TTC549 (cell line): ENCODE results near the gene NSG1.

Source experiments
- FAIRE-seq: peaks from 2 replicates; lab custom pipeline; 2012; peaks lifted over from hg19 to GRCh38; lab: Jason Lieb, UNC

Gene NSG1

DNA sequence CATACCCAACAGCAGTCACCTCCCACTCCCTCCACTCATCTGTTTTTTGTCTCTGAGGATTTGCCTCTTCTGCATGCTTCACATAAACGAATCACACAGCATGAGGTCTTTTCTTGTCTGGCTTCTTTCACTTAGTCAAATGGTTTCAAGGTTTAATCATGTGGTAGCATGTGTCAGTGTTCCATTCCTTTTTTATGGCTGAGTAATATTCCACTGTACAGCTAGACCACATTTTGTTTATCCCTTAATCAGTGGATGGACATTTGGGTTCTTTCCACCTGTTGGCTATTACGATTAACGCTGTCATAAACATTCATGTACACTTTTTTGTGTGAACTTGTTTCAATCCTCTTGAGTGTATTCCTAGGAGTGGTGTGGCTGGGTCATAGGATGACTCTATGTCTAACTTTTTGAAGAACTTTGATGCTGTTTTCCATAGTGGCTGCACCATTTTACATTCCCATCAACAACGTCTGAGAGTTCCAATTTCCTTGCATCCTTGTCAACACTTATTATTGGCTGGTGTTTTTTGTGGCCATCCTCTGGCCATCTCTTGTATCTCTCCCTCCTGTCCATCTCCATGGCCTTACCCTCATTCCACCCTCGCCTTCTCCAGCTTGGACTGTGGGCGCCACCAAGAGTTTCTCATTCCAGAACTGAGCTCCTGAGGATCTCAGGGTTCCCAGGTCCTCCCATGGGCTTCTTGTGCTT, 12.4 kb upstream of the NSG1 start:
- no peak for FAIRE-seq

- FAIRE-seq = no peak
Observed at GRCh38 chr4:4376074-4376473, 10.8 kb upstream of the NSG1 start.

DNA sequence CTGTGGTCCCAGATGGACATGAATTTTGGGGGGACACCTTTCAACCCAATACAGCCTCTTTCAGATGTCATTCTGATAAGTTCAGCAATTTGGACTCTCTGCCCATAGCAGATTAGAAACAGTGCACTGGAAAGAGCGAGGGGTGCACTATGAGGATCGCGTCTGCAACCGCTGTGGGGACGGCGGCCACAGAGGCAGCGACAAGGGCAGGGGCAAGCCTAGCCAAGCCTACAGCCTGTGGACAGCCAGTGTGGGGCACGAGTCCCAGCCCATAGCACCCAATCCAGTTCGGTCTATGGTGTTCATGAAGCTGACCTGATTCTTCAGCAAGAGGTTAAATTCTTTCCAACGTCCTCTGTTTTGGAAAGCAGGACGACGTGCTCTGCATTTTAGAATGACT, 9.7 kb upstream of the NSG1 start:
- FAIRE-seq = no peak

DNA sequence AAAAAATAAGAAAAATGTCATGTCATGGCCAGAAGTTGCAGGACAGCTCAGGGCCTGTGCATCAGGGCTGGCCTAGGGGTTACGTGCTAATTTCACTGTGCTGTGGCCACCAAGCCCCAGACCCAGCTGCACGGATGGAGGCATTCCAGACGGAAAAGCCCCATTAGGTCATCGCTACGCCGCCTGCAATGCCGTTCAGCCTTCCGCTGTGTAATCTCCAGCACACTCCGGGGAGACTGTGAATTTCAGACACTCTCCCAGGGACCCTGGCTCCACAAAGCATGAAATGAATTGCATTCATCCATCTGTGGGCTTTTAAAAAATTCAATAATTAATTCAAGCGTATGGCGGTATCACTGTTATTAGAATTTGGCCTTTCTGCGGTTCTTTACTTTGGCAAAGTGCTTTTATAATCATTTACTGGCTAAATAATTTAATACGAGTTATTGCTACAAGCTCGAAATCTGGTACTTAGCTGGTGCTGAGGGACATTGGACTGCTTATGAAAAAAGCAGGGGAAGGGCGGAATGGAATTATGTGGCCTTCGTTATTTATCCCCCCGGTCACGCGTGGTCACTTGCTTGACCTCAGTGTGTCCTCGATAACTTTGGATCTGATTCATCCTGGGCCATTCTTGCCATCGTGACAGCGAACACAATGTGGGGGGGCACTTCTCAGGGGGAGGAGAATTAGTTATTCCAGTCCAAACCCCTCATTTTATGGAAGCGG, 9.0 kb upstream of the NSG1 start:
- no peak for FAIRE-seq

GRCh38 chr4:4379540-4380087, 7.3 kb upstream of the NSG1 start:
- no peak for FAIRE-seq

- no peak for FAIRE-seq
Observed at GRCh38 chr4:4383085-4383484, 3.8 kb upstream of the NSG1 start.

DNA sequence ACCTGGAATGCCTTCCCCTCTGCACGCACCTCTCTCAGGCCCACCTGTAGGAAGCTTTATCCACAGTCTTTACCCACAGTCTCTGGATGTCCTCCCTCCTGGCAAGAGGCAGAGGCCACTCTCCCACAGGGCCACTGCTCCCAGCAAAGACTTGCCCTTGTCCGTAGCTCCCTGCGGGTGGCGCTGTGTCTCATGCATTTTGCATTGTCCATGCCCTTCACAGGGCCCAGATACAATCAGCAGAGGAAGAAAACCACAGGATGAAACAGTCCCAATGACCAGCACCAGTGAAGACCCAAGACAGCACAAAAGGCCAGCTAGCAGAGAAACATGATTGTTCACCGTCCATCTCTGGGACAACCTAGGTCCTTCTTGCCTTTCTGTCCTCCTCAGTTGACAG, 2.1 kb upstream of the NSG1 start:
- FAIRE-seq = peak; percentile 41

DNA sequence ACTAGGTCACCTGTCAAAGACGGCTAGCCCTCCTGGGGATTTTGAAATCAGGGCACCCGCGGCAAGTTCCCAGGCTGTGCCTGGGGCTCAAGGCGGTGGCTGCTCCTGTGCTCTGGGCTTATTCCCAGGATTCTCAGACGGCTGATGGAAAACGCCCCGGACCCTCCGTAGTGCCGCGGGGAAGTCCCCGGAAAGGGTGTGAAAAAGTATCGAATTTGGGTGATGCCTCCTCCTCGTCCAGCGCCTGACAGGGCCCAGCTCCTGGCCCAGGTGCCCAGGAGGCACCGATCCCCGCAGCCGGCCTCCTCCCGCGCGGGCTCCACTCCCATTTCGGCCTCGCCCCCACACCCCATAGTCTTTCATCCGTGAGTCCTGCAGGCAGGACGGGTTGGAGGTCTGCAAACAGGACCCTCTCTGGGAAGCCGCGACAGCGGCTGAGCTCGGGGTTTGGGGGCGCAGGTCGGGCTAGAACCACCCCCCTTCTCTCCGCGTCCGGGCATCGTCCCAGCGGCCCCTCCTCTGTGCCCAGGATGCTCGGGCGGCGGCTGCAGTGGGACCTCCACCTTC, 1.1 kb upstream of the NSG1 start:
- no peak for FAIRE-seq

GRCh38 chr4:4386296-4386735, 586 bp upstream of the NSG1 start:
- FAIRE-seq = no peak

DNA sequence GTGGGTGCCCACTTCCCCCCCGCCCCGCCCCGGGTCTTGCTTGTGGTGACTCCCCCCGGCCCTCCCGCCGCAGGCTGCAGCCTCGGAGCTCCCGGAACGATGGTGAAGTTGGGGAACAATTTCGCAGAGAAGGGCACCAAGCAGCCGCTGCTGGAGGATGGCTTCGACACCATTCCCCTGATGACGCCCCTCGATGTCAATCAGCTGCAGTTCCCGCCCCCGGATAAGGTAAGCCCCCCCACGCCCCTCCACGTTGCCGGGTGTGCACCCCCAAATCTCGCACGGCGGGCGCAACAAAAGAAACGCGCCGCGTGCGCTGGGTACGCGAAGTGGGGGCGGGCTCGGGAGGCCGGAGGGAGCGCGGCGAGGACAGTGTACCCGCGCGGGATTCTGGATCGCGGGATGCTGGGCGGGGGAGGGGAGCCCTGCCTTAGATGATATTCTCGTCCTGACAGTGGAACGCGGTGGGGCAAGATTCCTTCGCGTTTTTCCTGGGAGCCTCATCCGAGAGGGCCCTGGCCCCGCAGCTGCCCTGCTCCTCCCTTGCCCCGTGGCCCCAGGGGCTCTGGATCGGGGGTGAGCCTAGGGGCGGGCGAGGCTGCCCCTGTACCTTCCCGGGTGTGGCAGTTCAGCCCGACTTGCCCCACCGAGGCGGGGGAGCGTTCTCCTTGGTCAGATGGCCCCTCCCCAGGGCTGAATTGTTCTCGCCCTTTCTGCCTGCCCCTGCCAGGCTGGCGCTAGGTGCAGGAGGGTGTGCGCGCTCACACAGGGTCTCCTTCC, 819 bp downstream of the NSG1 start:
- FAIRE-seq = no peak

GRCh38 chr4:4388311-4388790, 1.4 kb downstream of the NSG1 start:
- no peak for FAIRE-seq

GRCh38 chr4:4388836-4389575, 2.1 kb downstream of the NSG1 start:
- FAIRE-seq = no peak

DNA sequence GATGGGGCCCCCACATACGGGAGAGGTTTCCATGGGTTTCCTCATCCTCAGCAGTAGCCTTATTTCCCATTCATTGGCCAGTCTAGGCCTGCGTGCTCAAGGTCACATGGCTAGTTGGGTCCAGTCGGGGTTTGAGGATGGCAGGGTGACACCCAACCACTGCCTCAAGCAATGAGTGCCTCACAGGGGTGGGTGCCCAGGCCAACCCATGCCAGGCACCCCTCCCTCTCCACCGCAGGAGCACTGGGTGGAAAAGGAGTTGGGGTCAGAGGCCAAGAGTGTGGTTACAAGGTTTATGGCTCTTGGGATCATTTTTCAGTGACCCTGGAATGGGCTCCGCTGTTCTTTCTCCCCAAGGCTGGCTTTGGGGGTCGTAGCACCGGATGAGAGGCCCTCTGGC, 3.1 kb downstream of the NSG1 start:
- no peak for FAIRE-seq

GRCh38 chr4:4390515-4391240, 3.8 kb downstream of the NSG1 start:
- FAIRE-seq = no peak

DNA sequence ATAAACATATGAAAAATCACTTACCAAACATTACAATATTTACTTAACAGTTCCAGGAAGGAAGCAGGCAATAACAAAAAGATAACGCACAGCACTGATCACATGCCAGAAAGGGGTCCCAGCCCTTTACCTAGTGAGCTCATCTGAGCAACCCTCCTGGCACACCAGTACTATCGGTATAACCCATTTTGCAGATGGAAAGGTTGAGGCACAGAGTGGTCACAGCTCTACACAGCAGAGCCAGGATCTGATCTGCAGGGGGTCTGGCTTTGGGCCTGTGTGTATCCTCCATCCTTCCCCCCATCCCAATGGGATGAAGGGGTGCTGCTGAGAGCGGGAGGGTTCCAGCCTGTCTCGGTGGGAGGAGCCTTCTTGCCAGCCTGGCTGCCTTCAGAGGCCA, 5.0 kb downstream of the NSG1 start:
- FAIRE-seq = no peak

- no peak for FAIRE-seq
Observed at GRCh38 chr4:4392501-4393183, 5.7 kb downstream of the NSG1 start.

DNA sequence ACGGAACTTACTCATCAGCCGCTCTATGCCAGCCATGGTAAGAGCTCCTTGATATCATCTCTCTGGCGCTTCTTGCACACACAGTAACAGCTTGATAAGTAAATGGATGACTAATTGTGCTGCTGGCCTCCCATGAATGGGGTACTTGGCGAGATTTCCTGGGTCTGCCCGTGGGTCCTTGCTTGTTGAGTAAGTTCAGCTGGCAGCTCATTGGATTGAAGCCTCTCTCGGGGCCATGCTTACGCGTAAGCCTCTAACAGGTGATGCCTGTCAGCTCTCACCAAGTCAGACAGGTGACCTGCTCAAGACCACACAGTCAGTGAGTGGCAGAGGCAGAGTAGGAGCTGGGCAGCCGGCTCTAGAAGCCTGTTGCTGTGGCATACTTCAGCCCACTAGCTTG, 7.7 kb downstream of the NSG1 start:
- FAIRE-seq = no peak

DNA sequence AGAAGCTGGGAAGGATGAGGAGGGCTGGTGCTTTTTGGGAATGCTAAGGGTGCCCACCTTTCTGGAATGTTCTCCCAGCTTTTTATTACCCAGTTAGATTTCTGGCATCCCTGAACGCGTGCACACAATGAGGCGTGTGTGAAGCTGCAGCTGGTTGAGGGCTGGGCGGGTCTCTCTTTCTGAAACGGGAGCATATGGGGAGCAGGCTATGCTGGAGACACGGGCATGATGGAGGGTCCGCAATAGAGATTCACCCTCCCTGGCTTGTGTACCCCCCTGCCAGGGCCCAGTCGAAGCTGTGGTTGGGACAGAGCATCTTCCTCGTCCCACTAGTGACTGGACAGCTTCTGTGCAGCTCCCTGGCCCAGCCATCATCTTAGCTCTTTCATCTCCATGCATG, 8.5 kb downstream of the NSG1 start:
- FAIRE-seq = no peak

DNA sequence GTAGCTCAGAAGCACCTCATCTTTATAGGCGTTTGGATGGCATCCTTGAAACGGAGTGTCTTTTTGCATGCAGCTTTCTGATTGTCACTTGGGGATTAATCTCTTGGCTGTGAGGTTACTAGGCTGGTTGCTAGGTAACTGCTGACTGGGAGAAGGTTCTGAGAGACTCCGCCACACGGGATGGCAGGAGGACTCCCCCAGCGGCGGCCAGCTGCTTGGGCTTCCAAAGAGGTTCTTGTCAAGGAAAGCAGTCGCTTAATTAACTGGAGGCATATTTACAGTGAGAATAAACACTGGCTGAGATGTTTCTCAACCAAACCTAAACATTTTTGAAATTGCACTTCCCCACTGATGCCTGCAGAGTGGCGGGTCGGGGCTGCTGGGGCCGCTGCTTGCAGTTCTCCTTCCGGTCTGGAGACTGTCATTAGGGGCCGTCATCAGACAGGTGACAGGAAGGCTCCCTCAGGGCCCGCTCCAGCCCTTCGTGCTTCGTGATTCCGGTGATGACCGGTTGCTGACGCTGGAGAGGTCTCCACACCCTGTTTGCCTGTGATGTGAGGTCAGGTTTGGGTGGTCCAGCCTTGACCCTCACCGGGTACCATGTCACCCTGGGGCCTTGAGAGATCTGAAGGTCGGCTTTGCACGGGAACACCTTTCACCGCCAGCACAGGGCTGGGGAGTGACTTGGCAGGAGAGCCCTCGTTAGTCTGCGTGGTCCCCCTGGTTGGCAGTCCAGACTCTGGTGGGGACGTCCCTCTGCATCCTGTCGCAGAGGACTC, 9.1 kb downstream of the NSG1 start:
- no peak for FAIRE-seq
